GM10248 (cell line): Measurements from ENCODE around the gene NSD1.

Experiments used
- CTCF ChIA-PET: fragments of 300-600 bp; sonication (Branson Sonifier 250); formaldehyde crosslinking; extraction: SDS; loops from one replicate; lab custom pipeline; 2021; ENCODE audit warnings: antibody characterized with exemption; lab: Yijun Ruan, JAX
- POLR2A ChIA-PET: fragments of 350-650 bp; sonication (Branson Sonifier 250); formaldehyde crosslinking; extraction: SDS; loops from one replicate; lab custom pipeline; 2020; ENCODE audit warnings: antibody characterized with exemption; lab: Yijun Ruan, JAX
- DNase-seq: peaks from one replicate; pipeline ENCODE4 v3.0.0; 2012; ENCODE audit errors: extremely low spot score
- CTCF ChIP-seq: IDR thresholded peaks from 2 replicates; pipeline ENCODE4 v1.5.1; 2012; ENCODE audit warnings: mild to moderate bottlenecking, low read depth; ENCODE audit errors: extremely low read depth, missing control alignments, control extremely low read depth

NSD1 gene

GRCh38 chr5:177309351-177310191, 176.0 kb downstream of the NSD1 start:
- ChIA-PET CTCF (interaction anchor here (0.7 to 8.1 kb wide), 55 partner anchors 10 to 237 kb away, joined by 3 to 64 read pairs (median 4); partner anchors contain the start of genes F12, FGFR4, LMAN2 and PDLIM7), POLR2A (no interaction called here)
- DNase-seq = peak; percentile 69
- TF ChIP-seq CTCF = peak; percentile 93

GRCh38 chr5:177310332-177310731, 176.8 kb downstream of the NSD1 start:
- no peak for DNase-seq
- ChIA-PET CTCF (interaction anchor here (0.7 to 8.1 kb wide), 50 partner anchors 10 to 238 kb away, joined by 3 to 64 read pairs (median 5); partner anchors contain the start of genes FGFR4, LMAN2, PDLIM7 and PFN3), POLR2A (no interaction called here)
- TF ChIP-seq CTCF = no peak

- POLR2A ChIA-PET = no interaction called here
- TF ChIP-seq CTCF = no peak
- no peak for DNase-seq
- CTCF ChIA-PET = interaction anchor here (0.7 to 8.1 kb wide), 35 partner anchors 9 to 239 kb away, joined by 3 to 64 read pairs (median 8); partner anchors contain the start of genes PFN3, PRR7 and RGS14
These were observed 177.3 kb downstream of the NSD1 start for GRCh38 chr5:177310757-177311391.

GRCh38 chr5:177311392-177311722, 177.8 kb downstream of the NSD1 start:
- POLR2A ChIA-PET = no interaction called here
- no peak for TF ChIP-seq CTCF
- CTCF ChIA-PET = interaction anchor here (1.3 to 8.1 kb wide), 10 partner anchors 10 to 197 kb away, joined by 4 to 64 read pairs (median 14); no protein-coding TSS in a partner anchor
- DNase-seq = no peak

- POLR2A ChIA-PET = interaction anchor here (0.6 to 1.1 kb wide), 4 partner anchors 10 to 285 kb away, joined by 3 to 6 read pairs (median 4); no protein-coding TSS in a partner anchor
- peak; percentile 98 for DNase-seq
- CTCF ChIA-PET = interaction anchor here (1.1 to 8.1 kb wide), 11 partner anchors 9 to 198 kb away, joined by 3 to 64 read pairs (median 4); partner anchors contain the start of genes PRELID1 and RAB24
- no peak for TF ChIP-seq CTCF
These were observed 178.4 kb downstream of the NSD1 start, which contains the start of gene MXD3 for GRCh38 chr5:177311723-177312648. MXD3 (minus strand) TSS chr5:177311898; CDS start chr5:177311830, 68 bp downstream.
